GM19467 (cell line): ENCODE measurements around the gene CARMIL1.
A peak's percentile ranks its signal among the peaks of the same experiment; 100 is the strongest.

Experiments used
- ATAC-seq: cut with Tn5 transposase; IDR thresholded peaks from one replicate; pipeline ENCODE4 v1.9.1; 2021; ENCODE audit warnings: mild to moderate bottlenecking, moderate library complexity; ENCODE audit not compliant: unreplicated experiment

The CARMIL1 gene

DNA sequence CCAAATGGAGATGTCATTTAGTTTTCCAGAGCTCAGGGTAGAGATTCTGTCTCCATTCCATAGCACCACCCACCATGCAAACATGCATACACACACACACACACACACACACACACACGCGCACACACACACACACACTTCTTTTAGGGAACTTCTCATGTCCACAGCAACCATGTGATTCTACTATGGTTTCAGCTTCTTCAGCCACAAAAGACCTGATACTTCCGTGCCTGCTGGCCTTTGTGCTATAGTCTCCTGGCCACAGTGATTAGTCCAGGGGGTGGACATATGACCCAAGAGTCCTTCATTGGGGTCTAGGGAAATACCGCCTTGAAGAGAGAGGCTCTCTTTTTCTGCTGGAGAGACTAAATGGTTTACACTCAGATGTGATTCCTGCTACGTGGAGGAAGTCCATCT, 53.5 kb downstream of the CARMIL1 start:
- ATAC-seq = no peak

DNA sequence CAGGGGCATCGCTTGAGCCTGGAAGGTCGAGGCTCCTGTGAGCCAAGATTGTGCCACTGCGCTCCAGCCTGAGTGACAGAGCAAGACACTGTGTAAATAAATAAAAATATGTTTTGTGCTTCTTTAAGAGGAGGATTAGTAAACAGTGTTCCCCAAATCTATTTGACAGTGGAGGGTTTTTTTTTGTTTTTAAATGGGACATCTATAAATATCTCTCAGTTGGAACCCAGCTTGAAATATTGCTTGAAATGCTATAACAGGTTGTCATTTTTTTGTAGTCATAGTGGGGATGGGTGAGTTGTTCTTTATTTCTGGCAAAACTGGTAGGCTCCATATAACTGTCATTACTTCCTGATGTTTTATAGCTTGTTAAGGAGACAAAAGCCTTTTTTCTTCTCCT, 54.3 kb downstream of the CARMIL1 start:
- no peak for ATAC-seq

DNA sequence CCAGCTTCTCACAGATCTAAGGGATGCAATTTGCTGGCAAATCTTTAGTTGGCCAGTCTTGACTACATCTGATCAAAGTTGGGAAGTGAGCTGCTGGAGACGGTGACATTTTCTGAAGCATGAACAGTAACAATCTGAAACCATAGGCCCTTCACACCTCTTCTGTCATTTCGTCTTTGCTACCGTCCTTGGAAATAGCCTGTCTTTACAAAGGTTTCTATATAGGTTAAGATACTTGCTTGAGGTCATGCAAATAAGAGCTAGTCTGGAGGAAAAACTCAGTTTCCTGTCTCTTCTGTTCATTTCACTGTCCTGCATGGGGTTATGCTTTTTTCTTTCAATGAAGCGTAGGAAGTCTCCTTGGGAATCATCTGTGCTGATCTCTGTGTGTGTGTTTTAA, 55.6 kb downstream of the CARMIL1 start:
- peak; percentile 77 for ATAC-seq

DNA sequence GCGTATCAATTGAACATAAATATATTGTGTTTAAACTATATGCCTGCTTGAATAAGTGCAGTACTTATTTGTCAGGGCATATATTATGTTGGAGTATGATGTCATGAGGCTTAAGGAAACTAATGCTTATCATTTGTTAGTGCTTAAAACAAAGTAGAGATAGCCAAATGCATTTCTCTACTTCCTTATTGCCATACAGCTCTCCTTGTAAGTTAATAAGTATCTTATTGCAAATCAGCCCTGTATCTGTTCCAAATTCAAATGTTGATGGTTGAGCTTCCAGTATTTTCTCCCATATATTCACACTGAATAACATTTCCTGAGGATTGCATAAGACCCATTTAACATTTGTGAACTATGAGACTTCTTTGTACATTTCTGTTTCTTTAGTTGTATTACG, 57.8 kb downstream of the CARMIL1 start:
- no peak for ATAC-seq

DNA sequence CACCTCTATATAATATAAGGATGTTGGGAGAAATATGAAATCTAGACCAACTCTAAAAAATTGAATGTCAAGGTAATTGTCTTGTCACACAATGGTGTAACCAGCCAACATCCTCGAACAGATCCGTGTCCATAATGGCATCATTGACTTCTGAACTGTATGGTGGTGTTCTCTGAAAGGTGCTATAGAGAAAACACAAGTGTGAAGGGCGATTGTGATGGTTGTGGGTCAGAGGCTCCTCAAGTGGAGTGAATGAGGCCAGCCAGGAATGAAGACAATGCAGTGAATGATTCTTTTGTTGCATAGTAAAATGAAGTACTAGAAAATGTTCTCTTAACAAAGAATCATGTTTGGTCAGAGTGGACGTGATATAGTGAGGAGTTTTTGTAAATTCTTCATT, 58.3 kb downstream of the CARMIL1 start:
- no peak for ATAC-seq

DNA sequence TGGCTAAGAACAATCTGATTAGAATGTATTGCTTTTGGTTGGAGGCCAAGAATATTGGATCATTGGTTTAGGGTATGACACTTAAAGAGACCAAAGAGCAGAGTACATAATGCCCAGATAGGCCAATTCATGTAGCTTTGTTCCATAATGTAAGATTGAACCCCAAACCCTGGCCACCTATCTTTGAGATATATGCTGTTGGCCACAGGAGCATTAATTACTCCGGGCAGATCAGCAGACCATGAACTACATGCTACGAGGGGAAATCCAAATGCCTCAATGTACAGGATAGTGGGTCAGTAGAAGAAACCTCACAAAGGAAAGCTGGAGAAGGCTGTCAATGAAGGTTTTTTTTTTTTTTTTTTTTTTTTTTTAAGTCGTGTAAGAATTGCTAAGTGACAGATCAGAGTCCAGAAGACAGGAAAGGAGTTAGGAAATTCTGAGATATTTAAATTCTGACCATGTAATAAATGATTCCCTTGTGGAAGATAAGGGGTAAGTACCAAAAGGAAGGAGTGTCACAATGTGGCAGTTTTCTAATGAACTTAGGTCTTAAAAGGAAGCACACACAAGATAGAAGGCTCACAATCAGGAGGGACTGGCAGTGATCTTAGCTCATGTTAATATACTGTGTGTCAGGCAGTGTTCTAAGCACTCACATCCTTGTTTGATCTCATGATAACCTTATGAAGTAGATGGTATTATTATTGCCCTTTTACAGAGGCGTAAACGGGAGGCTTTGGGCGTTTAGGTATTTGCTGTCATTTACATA, 61.4 kb downstream of the CARMIL1 start:
- no peak for ATAC-seq

DNA sequence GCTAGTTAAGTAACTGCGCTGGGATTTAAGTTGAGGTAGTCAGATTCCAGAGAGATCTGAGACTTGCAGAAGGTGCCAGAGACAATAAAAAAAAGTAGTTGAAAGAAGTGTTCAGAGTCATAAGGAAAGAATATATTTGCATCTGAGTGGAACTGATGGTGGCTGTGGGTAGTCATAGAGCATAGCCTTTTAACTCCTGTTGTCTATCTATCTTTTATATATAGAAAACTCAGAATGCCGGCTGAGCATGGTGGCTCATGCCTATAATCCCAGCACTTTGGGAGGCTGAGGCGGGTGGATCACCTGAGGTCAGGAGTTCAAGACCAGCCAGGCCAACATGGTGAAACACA, 62.0 kb downstream of the CARMIL1 start:
- ATAC-seq = no peak

DNA sequence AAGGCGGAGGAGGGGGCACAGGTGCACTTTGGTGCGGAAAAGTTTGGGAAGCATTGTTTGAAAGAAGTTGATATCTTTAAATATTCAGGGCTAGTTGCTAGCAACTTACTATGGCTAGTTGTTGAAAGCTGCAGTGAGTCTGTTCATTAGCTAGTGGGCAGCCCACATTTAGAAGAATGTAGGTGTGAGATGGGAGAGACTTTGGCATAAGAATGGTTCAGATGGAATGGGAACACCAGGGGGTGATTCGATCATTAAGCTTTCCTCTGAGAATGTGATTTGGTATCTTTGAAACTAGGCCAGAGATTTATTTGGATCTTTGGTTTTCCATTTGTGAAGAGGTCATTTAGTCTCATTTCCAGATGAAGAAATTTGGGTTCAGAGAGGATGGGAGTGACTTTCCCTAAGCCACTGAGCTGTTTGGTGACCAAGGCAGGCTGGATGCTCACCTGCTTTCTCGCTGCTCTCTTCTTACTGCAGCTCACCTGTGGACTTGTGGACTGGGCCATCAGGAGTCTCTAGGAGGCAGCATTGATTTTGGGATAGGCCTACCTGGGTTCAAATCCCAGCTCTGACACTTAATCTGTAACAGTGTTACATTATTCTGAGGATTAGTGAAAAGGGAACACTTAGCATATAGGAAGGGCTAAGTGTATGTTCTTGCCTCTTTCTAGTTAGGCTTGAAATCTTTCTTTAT, 62.9 kb downstream of the CARMIL1 start:
- ATAC-seq = no peak

DNA sequence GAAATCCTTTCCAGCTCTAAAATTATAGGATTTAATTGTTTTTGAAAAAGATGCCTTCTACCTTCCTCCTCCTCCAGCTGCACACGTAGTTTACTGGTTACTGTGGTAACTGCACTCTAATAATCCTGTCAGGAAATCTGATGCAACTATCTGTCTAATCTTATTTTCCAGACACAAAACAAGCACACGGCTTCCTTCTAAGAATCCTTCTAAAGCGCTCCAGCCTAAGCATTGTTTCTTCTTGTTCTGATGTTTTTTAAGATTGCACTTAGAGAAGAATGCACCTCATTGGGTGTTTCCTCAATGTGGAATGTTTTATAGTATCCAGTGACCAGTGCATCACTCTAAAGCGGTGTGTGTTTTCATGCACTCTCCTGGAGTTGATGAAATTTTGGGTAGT, 63.6 kb downstream of the CARMIL1 start:
- no peak for ATAC-seq

DNA sequence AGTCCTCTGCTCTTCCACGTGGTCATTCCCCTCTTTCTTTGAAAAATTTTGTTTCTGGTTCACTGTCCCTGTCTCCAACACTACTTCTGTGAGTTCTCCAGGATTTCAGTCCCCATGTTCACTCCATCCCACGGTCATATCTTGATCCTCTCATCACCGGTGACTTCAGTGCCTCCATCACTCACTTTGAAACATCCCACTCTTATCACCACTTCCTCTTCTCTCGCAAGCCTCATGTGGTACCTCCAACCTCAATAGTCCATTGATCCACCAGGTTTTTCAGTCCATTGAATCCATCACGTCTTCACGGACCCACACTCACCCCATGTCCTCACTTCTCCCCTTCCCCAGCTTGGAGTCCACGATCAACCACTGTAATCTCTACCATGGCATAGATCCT, 64.8 kb downstream of the CARMIL1 start:
- ATAC-seq = no peak

DNA sequence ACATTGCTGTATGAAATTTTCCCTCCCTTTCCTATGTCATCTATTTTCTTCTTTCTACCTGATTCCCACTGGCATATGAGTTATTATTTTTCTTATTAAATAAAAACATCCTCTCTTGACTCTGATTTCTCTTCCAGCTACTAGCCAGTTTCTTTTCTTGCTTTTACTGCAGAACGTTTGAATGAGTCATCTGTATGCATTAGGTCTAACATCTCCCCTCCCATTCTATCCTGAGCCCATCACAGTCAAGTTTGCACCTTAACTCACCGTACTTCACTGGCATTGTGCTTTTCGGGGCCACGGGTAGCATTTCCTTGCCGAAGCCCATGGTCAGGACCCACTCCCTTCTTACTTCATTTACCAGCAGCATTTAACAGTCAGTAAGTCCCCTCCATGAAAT, 65.7 kb downstream of the CARMIL1 start:
- no peak for ATAC-seq

DNA sequence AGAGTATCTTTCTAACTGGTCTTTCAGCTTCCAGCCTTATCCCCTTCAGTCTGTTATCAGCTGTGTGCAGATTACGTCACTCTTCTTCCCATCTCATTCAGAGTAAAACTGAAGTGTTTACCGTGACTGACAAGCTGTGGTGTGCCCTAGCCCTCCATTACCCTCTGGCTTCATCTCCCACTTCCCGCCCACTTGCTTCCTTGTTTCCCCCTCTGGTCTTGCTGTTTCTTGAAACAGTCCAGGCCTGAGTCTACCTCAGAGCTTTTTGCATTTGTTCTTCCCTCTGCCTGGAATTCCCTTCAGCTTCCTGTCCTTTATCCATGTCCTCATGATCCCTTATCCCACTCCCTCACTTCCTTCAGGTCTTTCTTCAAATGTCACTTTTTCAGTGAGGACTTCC, 66.9 kb downstream of the CARMIL1 start:
- no peak for ATAC-seq

DNA sequence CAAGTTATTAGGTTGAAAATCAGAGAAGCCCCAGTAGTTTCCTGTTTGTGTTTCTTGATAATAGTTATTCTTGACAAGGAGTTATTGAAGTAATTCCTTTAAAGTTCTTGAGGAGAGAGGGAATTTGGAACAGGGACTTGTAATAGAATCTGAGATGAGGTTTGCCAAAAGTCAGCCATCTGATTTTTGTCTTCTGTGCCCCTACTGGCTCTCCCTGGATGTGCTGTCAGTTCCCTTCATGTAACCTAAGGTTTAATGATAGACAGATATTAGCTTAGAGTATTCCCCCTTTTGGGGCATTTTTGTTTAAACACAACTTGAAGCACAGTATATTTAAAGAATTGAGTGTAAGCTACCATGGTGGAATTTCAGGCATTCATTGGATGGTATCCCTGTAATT, 71.4 kb downstream of the CARMIL1 start:
- no peak for ATAC-seq

DNA sequence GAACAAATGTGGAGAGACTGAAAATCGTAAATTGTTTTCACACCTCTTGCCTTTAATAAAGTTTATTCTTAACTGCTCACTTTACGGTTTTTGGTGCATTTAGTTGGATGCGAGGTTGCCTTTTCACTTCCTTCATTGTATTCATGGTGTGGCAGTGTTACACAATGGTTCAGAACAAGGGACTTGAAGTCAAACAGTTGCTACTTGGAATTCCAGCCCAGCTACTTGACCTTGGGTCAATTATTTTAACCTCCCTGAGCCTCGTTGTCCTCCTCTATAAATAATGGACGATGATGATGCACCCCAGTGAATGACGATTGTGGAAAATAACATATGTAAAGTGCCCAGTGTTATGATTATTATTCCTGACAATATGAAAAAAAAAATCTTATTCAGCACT, 72.3 kb downstream of the CARMIL1 start:
- no peak for ATAC-seq

DNA sequence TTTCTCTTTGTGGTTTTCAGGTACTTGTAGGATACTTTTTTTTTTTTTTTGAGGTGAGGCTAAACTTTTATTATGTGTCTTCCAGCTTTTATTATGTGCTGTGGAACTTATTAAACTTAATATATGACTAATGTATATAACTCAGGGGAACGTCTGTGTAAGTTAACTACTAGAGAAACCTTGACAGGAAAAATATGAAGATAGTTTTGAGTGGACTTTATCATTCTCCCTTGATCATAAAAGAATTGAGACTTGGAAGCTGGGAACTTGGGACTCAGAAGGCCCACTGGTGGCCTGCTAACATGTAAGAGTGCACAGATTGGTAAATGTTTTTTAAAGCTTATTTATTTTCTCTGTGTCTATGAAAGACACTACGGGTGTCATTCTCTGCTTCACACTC, 73.1 kb downstream of the CARMIL1 start:
- ATAC-seq = no peak

DNA sequence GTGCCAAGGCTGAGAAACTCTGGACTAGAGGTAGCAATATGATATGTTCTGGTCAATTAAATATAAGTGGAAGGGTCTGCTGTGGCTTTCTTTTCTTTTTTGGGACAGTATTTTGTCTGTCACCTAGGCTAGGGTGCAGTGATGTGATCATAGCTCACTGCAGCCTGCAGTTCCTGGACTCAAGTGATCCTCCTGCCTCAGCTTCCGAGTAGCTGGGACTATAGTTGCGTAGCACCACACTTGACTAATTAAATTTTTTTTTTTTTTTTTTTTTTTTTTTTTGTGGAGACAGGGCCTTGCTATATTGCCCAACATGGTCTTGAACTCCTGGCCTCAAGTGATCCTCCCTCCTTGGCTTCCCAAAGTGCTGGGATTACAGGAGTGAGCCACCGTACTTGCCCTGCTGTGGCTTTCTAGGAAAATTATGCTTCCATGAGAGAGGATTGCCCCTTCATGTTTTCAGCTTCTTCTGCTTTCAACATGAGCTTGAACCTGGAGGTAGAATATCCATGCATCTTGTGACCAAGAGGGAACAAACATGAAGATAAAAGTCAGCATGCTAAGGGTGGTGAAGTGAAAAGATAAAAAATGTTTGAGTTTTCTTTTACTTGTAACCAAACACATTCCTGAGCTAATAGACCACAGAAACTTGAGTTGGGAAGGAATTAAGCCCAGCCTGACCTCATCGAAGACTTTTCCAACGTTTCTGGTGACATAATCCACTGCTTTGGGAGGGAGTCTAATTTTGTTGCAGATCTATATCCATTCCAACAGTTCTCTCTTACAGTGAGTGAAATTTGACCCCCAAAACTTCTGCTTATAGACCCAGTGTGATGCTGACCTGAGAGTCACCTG, 75.1 kb downstream of the CARMIL1 start:
- ATAC-seq = no peak

DNA sequence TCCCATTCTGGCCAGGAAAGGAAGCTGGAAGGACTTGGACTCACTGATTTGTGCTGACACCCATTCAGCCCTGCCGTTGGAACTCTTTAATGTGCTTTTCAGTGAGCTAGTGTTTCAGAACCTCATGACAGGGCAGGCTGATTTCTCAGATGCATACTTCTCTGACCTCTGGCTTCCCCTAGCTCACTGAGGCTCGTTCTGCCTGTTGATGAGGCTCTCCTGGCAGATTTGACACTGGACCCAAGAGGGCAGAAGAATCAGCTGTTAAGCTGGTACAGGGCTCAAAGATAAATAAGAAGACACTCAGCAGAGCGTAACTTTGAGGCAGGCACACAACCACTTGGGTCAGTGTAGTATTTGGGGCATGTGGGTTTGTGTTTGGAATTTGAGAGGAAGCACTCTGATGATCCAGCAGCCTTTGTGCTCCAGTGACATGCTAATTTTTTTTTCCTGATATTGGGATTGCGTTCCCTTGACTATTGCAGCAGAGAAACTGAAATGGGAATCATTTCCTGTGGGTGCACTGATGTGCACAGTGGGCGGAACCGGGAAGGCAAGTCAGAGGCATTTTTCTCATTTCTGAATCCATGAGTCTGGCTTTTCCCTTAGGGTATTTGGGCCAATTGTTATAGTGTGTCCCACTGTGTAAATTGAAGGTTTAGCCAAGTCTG, 80.2 kb downstream of the CARMIL1 start:
- ATAC-seq = no peak

DNA sequence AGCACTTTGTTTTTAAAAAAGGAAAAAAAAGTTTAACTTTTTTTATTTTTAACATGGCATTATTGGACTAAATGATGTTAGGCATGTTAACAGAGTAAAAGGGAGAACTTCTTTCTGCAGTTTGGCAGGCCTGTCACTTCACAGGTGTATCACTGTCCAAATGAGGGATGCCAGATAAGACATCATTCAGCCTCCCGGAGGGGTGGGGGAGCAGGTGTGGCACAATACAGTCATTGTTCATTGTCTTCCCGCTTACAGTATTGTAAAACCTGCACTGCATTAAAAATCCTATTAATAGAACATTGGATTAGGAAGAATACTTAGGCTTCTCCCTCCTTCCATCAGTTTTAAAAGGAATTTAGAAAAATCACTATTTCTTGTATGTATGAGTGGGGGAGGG, 80.7 kb downstream of the CARMIL1 start:
- ATAC-seq = no peak

DNA sequence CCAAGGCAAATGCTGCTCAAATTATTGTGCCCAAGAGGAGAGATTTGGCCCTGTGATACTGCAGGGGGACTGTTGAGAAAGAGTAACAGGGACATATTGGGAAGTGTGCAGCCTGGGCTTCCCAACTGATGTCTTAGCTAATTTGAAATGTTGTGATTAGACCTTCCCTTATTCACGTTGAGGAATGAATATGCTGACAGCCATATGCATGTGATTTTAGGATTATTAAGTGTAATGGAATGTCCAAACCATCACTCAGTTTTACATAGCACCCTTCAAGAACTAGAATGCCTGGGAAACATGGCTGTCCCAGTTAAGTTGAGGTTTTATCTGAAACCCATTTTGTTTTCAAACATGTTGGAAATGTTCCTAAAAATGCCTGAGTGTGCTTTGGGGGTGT, 81.4 kb downstream of the CARMIL1 start:
- no peak for ATAC-seq

DNA sequence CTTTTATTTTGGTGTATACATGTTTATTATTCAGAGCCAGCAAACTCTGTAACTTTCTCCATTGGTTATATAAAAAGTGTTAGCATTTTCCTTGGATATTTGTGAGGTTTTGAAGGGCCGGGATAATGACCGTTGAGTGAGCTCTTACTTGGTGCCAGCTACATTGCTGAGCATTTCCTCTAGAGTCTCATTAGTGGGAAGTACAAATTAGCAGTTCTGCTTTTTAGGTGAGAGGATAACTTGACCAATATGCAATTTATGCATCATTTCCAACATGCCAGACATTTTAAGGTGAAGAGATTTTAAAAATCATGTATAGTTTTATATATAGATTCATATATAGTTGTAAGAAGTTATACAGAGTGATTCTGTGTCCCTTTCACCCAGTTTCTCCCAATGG, 84.3 kb downstream of the CARMIL1 start:
- no peak for ATAC-seq

DNA sequence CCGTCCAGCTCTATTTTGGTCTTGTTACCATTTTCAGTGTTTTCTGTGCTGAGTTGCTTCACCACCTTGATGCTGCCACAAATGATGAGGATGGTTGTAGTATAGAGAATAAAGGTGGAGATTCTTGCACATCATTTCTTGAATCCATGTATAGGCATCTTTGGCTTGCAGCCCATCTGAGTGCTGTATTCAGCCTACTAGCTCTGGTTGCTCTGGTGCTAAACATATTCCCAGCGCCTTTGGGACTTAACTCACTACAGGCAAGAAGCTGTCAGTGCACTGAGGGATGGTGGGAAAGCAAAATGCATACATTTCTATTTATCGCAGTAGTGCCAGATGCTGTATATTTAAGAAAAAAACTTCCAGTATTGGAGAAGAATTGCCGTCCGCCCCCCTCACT, 86.0 kb downstream of the CARMIL1 start:
- ATAC-seq = no peak
